Stimulated activated CD8-positive, alpha-beta memory T cell treated with anti-CD3 and anti-CD28 coated beads, Interleukin-15, amount 100 ng/mL, for 1 hour (primary cell): ENCODE measurements around the gene AHSG.
"Not testable (repeated sequence)": the region's sequence is repeated elsewhere in the genome, so short reads cannot be mapped to it uniquely, and the experiment has no call there.

Source experiments
- DNase-seq: peaks from one replicate; pipeline ENCODE4 v3.0.0-alpha.2; 2020; ENCODE audit warnings: low read depth

The AHSG gene

GRCh38 chr3:186612721-186613636 is at the start of gene AHSG:
Gene AHSG, plus strand, starts transcription at chr3:186613060. Its CDS starts 82 bp downstream, at chr3:186613142.
- no peak for DNase-seq

GRCh38 chr3:186564586-186564985 is 48.3 kb upstream of the AHSG start:
- no peak for DNase-seq

- no peak for DNase-seq
Measured at GRCh38 chr3:186566772-186567071, 46.1 kb upstream of the AHSG start.

- peak; percentile 92 for DNase-seq
Measured at GRCh38 chr3:186567072-186567921, 45.6 kb upstream of the AHSG start, which contains the start of gene TBCCD1. Gene TBCCD1, minus strand, starts transcription at chr3:186567339. Its CDS starts 3,010 bp downstream, at chr3:186564329.

GRCh38 chr3:186569361-186569760 is 43.5 kb upstream of the AHSG start:
- DNase-seq, result not testable (repeated sequence)

- DNase-seq, result no peak
Measured at GRCh38 chr3:186569779-186570095, 43.1 kb upstream of the AHSG start.

- peak; percentile 97 for DNase-seq
Measured at GRCh38 chr3:186570096-186570940, 42.5 kb upstream of the AHSG start, which contains the start of gene DNAJB11. Gene DNAJB11, plus strand, starts transcription at chr3:186570720. Its CDS starts 178 bp downstream, at chr3:186570898.

- DNase-seq, result no peak
Measured at GRCh38 chr3:186570941-186571643, 41.8 kb upstream of the AHSG start.

GRCh38 chr3:186571644-186572013 is 41.2 kb upstream of the AHSG start:
- no peak for DNase-seq

GRCh38 chr3:186577521-186577920 is 35.3 kb upstream of the AHSG start:
- DNase-seq, result no peak

- DNase-seq, result no peak
Measured at GRCh38 chr3:186580785-186581184, 32.1 kb upstream of the AHSG start.

GRCh38 chr3:186582541-186582940 is 30.3 kb upstream of the AHSG start:
- DNase-seq, result no peak

- no peak for DNase-seq
Measured at GRCh38 chr3:186583831-186584230, 29.0 kb upstream of the AHSG start.

GRCh38 chr3:186586245-186586644 is 26.6 kb upstream of the AHSG start:
- DNase-seq, result not testable (repeated sequence)

- DNase-seq, result no peak
Measured at GRCh38 chr3:186587183-186587582, 25.7 kb upstream of the AHSG start.

GRCh38 chr3:186588632-186589031 is 24.2 kb upstream of the AHSG start:
- DNase-seq, result no peak

GRCh38 chr3:186589121-186589520 is 23.7 kb upstream of the AHSG start:
- DNase-seq, result no peak

GRCh38 chr3:186589856-186590579 is 22.8 kb upstream of the AHSG start:
- no peak for DNase-seq

GRCh38 chr3:186590580-186591295 is 22.1 kb upstream of the AHSG start:
- no peak for DNase-seq

- DNase-seq, result no peak
Measured at GRCh38 chr3:186592682-186593081, 20.2 kb upstream of the AHSG start.
